ENCODE data around the gene SP9. TPM values are rescaled to one million over a fixed set of nuclear protein-coding genes. Genes with fewer than 3 reads are reported as not detected.

The SP9 gene
- total RNA-seq, 1 donor from 2014 or later, result 0.56 TPM

Other genes with a start within 250 kb of the SP9 start
- gene OLA1, start 86.4 kb upstream of the SP9 start, total RNA-seq (ENCODE audit: low replicate concordance), result 82.1 and 94.4 TPM in 2 replicates
- gene SCRN3, start 60.8 kb downstream of the SP9 start, total RNA-seq (ENCODE audit: low replicate concordance), result 23.2 and 25.9 TPM in 2 replicates
- gene GPR155, start 152.1 kb downstream of the SP9 start, total RNA-seq (ENCODE audit: low replicate concordance), result 1.6 and 6.2 TPM in 2 replicates